Spleen (tissue), 11 donors: ENCODE results near the gene POU2AF2. TPM values are rescaled to one million over a fixed set of nuclear protein-coding genes. Genes with fewer than 3 reads are reported as not detected.

ENCODE experiments used
- DNase-seq: peaks from one replicate; pipeline ENCODE4 v3.0.0-alpha.2; 2020
- H3K27ac ChIP-seq, 8 donors: fragments of 200-600 bp; sonication (generic) in 7 of 8; 1 replicate in 4 of 8; 2 replicates in 4 of 8; pipeline versions ENCODE4 v1.5.0 to v1.8.0; 2016 to 2021; ENCODE audit warnings: inconsistent platforms in 4 of 8, mild to moderate bottlenecking in 4 of 8, moderate library complexity in 1 of 8
- H3K27me3 ChIP-seq, 7 donors: fragments of 200-600 bp; sonication (generic) in 6 of 7; replicated peaks in 1 of 7; 1 replicate in 4 of 7; 2 replicates in 3 of 7; pipeline versions ENCODE4 v1.5.0 to v1.8.0; 2016 to 2021; ENCODE audit warnings: inconsistent platforms in 3 of 7, mild to moderate bottlenecking in 1 of 7
- H3K36me3 ChIP-seq, 6 donors: fragments of 200-600 bp; sonication (generic) in 5 of 6; 1 replicate in 4 of 6; 2 replicates in 2 of 6; pipeline versions ENCODE4 v1.5.0 to v1.8.0; 2016 to 2021; ENCODE audit warnings: inconsistent platforms in 2 of 6
- H3K4me1 ChIP-seq, 6 donors: fragments of 200-600 bp; sonication (generic) in 5 of 6; 1 replicate in 3 of 6; 2 replicates in 3 of 6; pipeline versions ENCODE4 v1.5.0 to v1.8.0; 2016 to 2021; ENCODE audit warnings: inconsistent platforms in 3 of 6
- H3K4me3 ChIP-seq, 8 donors: fragments of 200-600 bp; sonication (generic) in 7 of 8; 1 replicate in 4 of 8; 2 replicates in 4 of 8; pipeline versions ENCODE4 v1.5.0 to v1.8.0; 2016 to 2021; ENCODE audit warnings: inconsistent platforms in 4 of 8, mild to moderate bottlenecking in 4 of 8, moderate library complexity in 2 of 8
- H3K9me3 ChIP-seq, 8 donors: fragments of 200-600 bp; sonication (generic) in 7 of 8; 1 replicate in 4 of 8; 2 replicates in 4 of 8; pipeline versions ENCODE4 v1.5.0 to v1.8.0; 2016 to 2021; ENCODE audit warnings: inconsistent platforms in 4 of 8
- CTCF ChIP-seq, 11 experiments: fragments of 200-600 bp in 7 of 11; fragments of 450-650 bp in 4 of 11; sonication (generic) in 4 of 11; IDR thresholded peaks in 8 of 11; conservative IDR thresholded peaks in 3 of 11; 1 replicate in 7 of 11; 2 replicates in 4 of 11; pipeline versions ENCODE4 v1.4.0 to v1.8.0; 2016 to 2021; ENCODE audit warnings: antibody characterized with exemption in 11 of 11, inconsistent platforms in 4 of 11, mild to moderate bottlenecking in 1 of 11
- POLR2A ChIP-seq, 3 donors: fragments of 450-650 bp; IDR thresholded peaks; one replicate each; pipeline ENCODE4 v1.5.1; 2017; ENCODE audit warnings: antibody characterized with exemption in 3 of 3, mild to moderate bottlenecking in 1 of 3
- POLR2AphosphoS5 ChIP-seq, 3 donors: sonication (generic); formaldehyde crosslinking; IDR thresholded peaks; one replicate each; pipeline ENCODE4 v1.5.1; 2017; ENCODE audit warnings: antibody characterized with exemption in 3 of 3
- WGBS, 5 donors: extraction: QIAGEN DNeasy Blood & Tissue Kit in 3 of 5; methylation state at CpG; one replicate each; pipeline versions ENCODE4 v1.1.5 to v1.1.7; 2013 to 2018; 5-methylcytosine and 5-hydroxymethylcytosine counted together
- intact Hi-C: fragments of 100-400 bp; cut with DNase I; formaldehyde crosslinking; loops from one replicate; pipeline ENCODE4 v1.15.0; 2023; ENCODE audit warnings: low total_unique reads
- polyA plus RNA-seq, 3 donors: library from polyadenylated mRNA; stranded (reverse); fragments of 200-250 nt; gene quantifications; one replicate each; pipeline ENCODE4 v1.2.1, GENCODE V29; 2013
- total RNA-seq, 7 donors: library from RNA; depleted of rRNA in 3 of 7; stranded (reverse); fragments of >200 nt in 3 of 7; fragmentation: NEBNext Ultra II Directional in 4 of 7; extraction: Animal tissue kit (Norgen Biotek cat#: 25700) in 4 of 7; gene quantifications; one replicate each; pipeline versions ENCODE4 v1.1.0 to v1.2.1, GENCODE V29; 2016 to 2021
- donor health status: healthy with polysubstance abuse.
- donor health status: DM: no; HTN: no; CAD: no; lungs with moderate emphysema.
- donor health status: DM: no; HTN: no; CAD: no.
- donor health status: Bipolar disorder and iron deficiency.
- donor health status: healthy.
- donor health status: DM: no; HTN: no; CAD: no.
- donor health status: DM: yes; HTN: yes; CAD: no.

POU2AF2 gene
- total and polyA plus RNA-seq, 10 donors, result not detected

GRCh38 chr11:111329306-111330204 lies 84.0 kb downstream of the POU2AF2 start:
- no peaks in the 10 kb centered on the region for H3K4me1 ChIP-seq
- no peaks in the 10 kb centered on the region for H3K9me3 ChIP-seq
- no peak overlapping the region for H3K27ac ChIP-seq
- 86 to 90% (median 87%) methylated on average over 7 of the region's 7 CpGs for WGBS, 5 donors
- TF ChIP-seq CTCF (IDR thresholded peaks at IDR 0.05 in 8 of 11, conservative IDR thresholded peaks at IDR 0.05 in 3 of 11), result no peak
- TF ChIP-seq POLR2A (IDR thresholded peaks at IDR 0.05), result no peak
- no peak for TF ChIP-seq POLR2AphosphoS5 (IDR thresholded peaks at IDR 0.05)
- no peak overlapping the region for H3K4me3 ChIP-seq
- no peak for DNase-seq
- no peaks in the 10 kb centered on the region for H3K27me3 ChIP-seq
- H3K36me3 ChIP-seq, result no peaks in the 10 kb centered on the region
- intact Hi-C loops, result no loop called here

- intact Hi-C loops, result no loop called here
- no peak overlapping the region for H3K4me3 ChIP-seq
- no peaks in the 10 kb centered on the region for H3K36me3 ChIP-seq
- no peak overlapping the region for H3K27ac ChIP-seq
- H3K4me1 ChIP-seq, result no peaks in the 10 kb centered on the region
- WGBS, 5 donors, result 80 to 98% (median 91%) methylated on average over 1 to 2 of the region's 2 CpGs
- TF ChIP-seq POLR2AphosphoS5 (IDR thresholded peaks at IDR 0.05), result no peak
- TF ChIP-seq CTCF (IDR thresholded peaks at IDR 0.05 in 8 of 11, conservative IDR thresholded peaks at IDR 0.05 in 3 of 11), result no peak
- no peak for TF ChIP-seq POLR2A (IDR thresholded peaks at IDR 0.05)
- no peaks in the 10 kb centered on the region for H3K27me3 ChIP-seq
- no peaks in the 10 kb centered on the region for H3K9me3 ChIP-seq
- DNase-seq, result no peak
Observed at GRCh38 chr11:111330234-111330893, 84.8 kb downstream of the POU2AF2 start.

GRCh38 chr11:111331711-111332479 lies 86.4 kb downstream of the POU2AF2 start:
- no peaks in the 10 kb centered on the region for H3K9me3 ChIP-seq
- H3K36me3 ChIP-seq, result no peaks in the 10 kb centered on the region
- H3K27me3 ChIP-seq, result no peaks in the 10 kb centered on the region
- TF ChIP-seq POLR2AphosphoS5 (IDR thresholded peaks at IDR 0.05) (no peak), POLR2A (IDR thresholded peaks at IDR 0.05) (no peak), CTCF (IDR thresholded peaks at IDR 0.05 in 8 of 11, conservative IDR thresholded peaks at IDR 0.05 in 3 of 11) (no peak)
- H3K4me3 ChIP-seq, result no peak overlapping the region
- intact Hi-C loops, result no loop called here
- 56 to 85% (median 78%) methylated on average over 4 of the region's 4 CpGs for WGBS, 5 donors
- no peak for DNase-seq
- H3K4me1 ChIP-seq, result no peaks in the 10 kb centered on the region
- no peak overlapping the region for H3K27ac ChIP-seq
